Measurements from ENCODE around the gene STEAP1.

STEAP1 gene

GRCh38 chr7:90187507-90188050, 33.3 kb downstream of the STEAP1 start:
- H3K27ac Mint-ChIP-seq: no peak overlapping the region
- H3K27me3 Mint-ChIP-seq (ENCODE audit: low read depth): no peaks in the 10 kb centered on the region
- no peaks in the 10 kb centered on the region for H3K36me3 Mint-ChIP-seq (ENCODE audit: low read depth)
- H3K9me3 Mint-ChIP-seq: peaks cover 28% of the 10 kb centered on the region
- no peaks in the 10 kb centered on the region for H3K4me1 Mint-ChIP-seq (ENCODE audit: low read depth)
- H3K4me3 Mint-ChIP-seq: no peak overlapping the region

- no peaks in the 10 kb centered on the region for H3K4me1 Mint-ChIP-seq (ENCODE audit: low read depth)
- no peak overlapping the region for H3K27ac Mint-ChIP-seq
- H3K4me3 Mint-ChIP-seq: no peak overlapping the region
- no peaks in the 10 kb centered on the region for H3K36me3 Mint-ChIP-seq (ENCODE audit: low read depth)
- peaks cover 35% of the 10 kb centered on the region for H3K9me3 Mint-ChIP-seq
- no peaks in the 10 kb centered on the region for H3K27me3 Mint-ChIP-seq (ENCODE audit: low read depth)
These were observed 34.0 kb downstream of the STEAP1 start for GRCh38 chr7:90188281-90188680.

GRCh38 chr7:90190995-90191394, 36.7 kb downstream of the STEAP1 start:
- no peaks in the 10 kb centered on the region for H3K27me3 Mint-ChIP-seq (ENCODE audit: low read depth)

GRCh38 chr7:90191648-90192047, 37.4 kb downstream of the STEAP1 start:
- Mint-ChIP-seq H3K4me3 (no peak overlapping the region), H3K27me3 (ENCODE audit: low read depth) (no peaks in the 10 kb centered on the region), H3K36me3 (ENCODE audit: low read depth) (no peaks in the 10 kb centered on the region), H3K9me3 (peaks cover 31% of the 10 kb centered on the region), H3K4me1 (ENCODE audit: low read depth) (no peaks in the 10 kb centered on the region), H3K27ac (no peak overlapping the region)

More at GRCh38 chr7:90190995-90191394, 36.7 kb downstream of the STEAP1 start:
- Mint-ChIP-seq H3K4me3 (no peak overlapping the region), H3K36me3 (ENCODE audit: low read depth) (no peaks in the 10 kb centered on the region), H3K4me1 (ENCODE audit: low read depth) (no peaks in the 10 kb centered on the region), H3K9me3 (peaks cover 27% of the 10 kb centered on the region), H3K27ac (no peak overlapping the region)

GRCh38 chr7:90192876-90193750, 38.8 kb downstream of the STEAP1 start:
- H3K27me3 Mint-ChIP-seq (ENCODE audit: low read depth): no peaks in the 10 kb centered on the region
- no peaks in the 10 kb centered on the region for H3K4me1 Mint-ChIP-seq (ENCODE audit: low read depth)
- no peak overlapping the region for H3K27ac Mint-ChIP-seq
- peaks cover 31% of the 10 kb centered on the region for H3K9me3 Mint-ChIP-seq
- H3K36me3 Mint-ChIP-seq (ENCODE audit: low read depth): no peaks in the 10 kb centered on the region
- H3K4me3 Mint-ChIP-seq: no peak overlapping the region

- Mint-ChIP-seq H3K27me3 (ENCODE audit: low read depth) (no peaks in the 10 kb centered on the region), H3K27ac (no peak overlapping the region), H3K4me1 (ENCODE audit: low read depth) (no peaks in the 10 kb centered on the region), H3K36me3 (ENCODE audit: low read depth) (no peaks in the 10 kb centered on the region), H3K9me3 (peaks cover 23% of the 10 kb centered on the region), H3K4me3 (no peak overlapping the region)
These were observed 40.9 kb downstream of the STEAP1 start for GRCh38 chr7:90194911-90195809.

- Mint-ChIP-seq H3K27ac (no peak overlapping the region), H3K9me3 (peaks cover 3% of the 10 kb centered on the region), H3K4me1 (ENCODE audit: low read depth) (no peaks in the 10 kb centered on the region), H3K27me3 (ENCODE audit: low read depth) (peaks cover 4% of the 10 kb centered on the region), H3K36me3 (ENCODE audit: low read depth) (no peaks in the 10 kb centered on the region), H3K4me3 (no peak overlapping the region)
These were observed 47.4 kb downstream of the STEAP1 start for GRCh38 chr7:90201500-90202195.

GRCh38 chr7:90207956-90208355, 53.7 kb downstream of the STEAP1 start:
- Mint-ChIP-seq H3K27me3 (ENCODE audit: low read depth) (peaks cover 31% of the 10 kb centered on the region), H3K4me3 (no peak overlapping the region), H3K27ac (no peak overlapping the region), H3K4me1 (ENCODE audit: low read depth) (peaks cover 6% of the 10 kb centered on the region), H3K36me3 (ENCODE audit: low read depth) (no peaks in the 10 kb centered on the region), H3K9me3 (peaks cover 3% of the 10 kb centered on the region)

- Mint-ChIP-seq H3K4me1 (ENCODE audit: low read depth) (peaks cover 6% of the 10 kb centered on the region), H3K27ac (no peak overlapping the region), H3K4me3 (no peak overlapping the region), H3K27me3 (ENCODE audit: low read depth) (peaks cover 31% of the 10 kb centered on the region), H3K36me3 (ENCODE audit: low read depth) (no peaks in the 10 kb centered on the region), H3K9me3 (peaks cover 3% of the 10 kb centered on the region)
These were observed 55.5 kb downstream of the STEAP1 start for GRCh38 chr7:90209776-90210175.

GRCh38 chr7:90210475-90210874, 56.2 kb downstream of the STEAP1 start:
- H3K9me3 Mint-ChIP-seq: peaks cover 3% of the 10 kb centered on the region
- H3K4me1 Mint-ChIP-seq (ENCODE audit: low read depth): peaks cover 6% of the 10 kb centered on the region
- peaks cover 27% of the 10 kb centered on the region for H3K27me3 Mint-ChIP-seq (ENCODE audit: low read depth)
- no peak overlapping the region for H3K4me3 Mint-ChIP-seq
- H3K36me3 Mint-ChIP-seq (ENCODE audit: low read depth): no peaks in the 10 kb centered on the region
- H3K27ac Mint-ChIP-seq: no peak overlapping the region

GRCh38 chr7:90210981-90211380, 56.7 kb downstream of the STEAP1 start:
- peaks cover 6% of the 10 kb centered on the region for H3K4me1 Mint-ChIP-seq (ENCODE audit: low read depth)
- peaks cover 27% of the 10 kb centered on the region for H3K27me3 Mint-ChIP-seq (ENCODE audit: low read depth)
- no peak overlapping the region for H3K27ac Mint-ChIP-seq
- H3K36me3 Mint-ChIP-seq (ENCODE audit: low read depth): no peaks in the 10 kb centered on the region
- peak overlapping the region; percentile 59 for H3K4me3 Mint-ChIP-seq
- no peaks in the 10 kb centered on the region for H3K9me3 Mint-ChIP-seq

- Mint-ChIP-seq H3K4me3 (peak within 1 kb of the TSS; percentile 59), H3K9me3 (no peaks in the 10 kb centered on the region), H3K27ac (no peak within 1 kb of the TSS), H3K4me1 (ENCODE audit: low read depth) (peaks cover 6% of the 10 kb centered on the region), H3K27me3 (ENCODE audit: low read depth) (peaks cover 30% of the 10 kb centered on the region), H3K36me3 (ENCODE audit: low read depth) (no peaks in the 10 kb centered on the region)
These were observed 57.3 kb downstream of the STEAP1 start, which contains the start of gene STEAP2 for GRCh38 chr7:90211391-90212148. STEAP2 (plus strand) TSS chr7:90211740; CDS start chr7:90225083, 13,343 bp downstream.

GRCh38 chr7:90212149-90212495, 57.9 kb downstream of the STEAP1 start:
- no peak overlapping the region for H3K4me3 Mint-ChIP-seq
- peaks cover 30% of the 10 kb centered on the region for H3K27me3 Mint-ChIP-seq (ENCODE audit: low read depth)
- H3K4me1 Mint-ChIP-seq (ENCODE audit: low read depth): peaks cover 6% of the 10 kb centered on the region
- H3K36me3 Mint-ChIP-seq (ENCODE audit: low read depth): no peaks in the 10 kb centered on the region
- H3K9me3 Mint-ChIP-seq: no peaks in the 10 kb centered on the region
- H3K27ac Mint-ChIP-seq: no peak overlapping the region

Measured in T-helper 1 cell treated with Interleukin-12 subunit alpha and Interleukin-12 subunit beta and Interleukin-4 antibody, amounts not matched to agents 30 μg/mL and 1 μg/mL, for 36 hours (primary cell).